ENCODE results near the gene REST.
A peak's percentile ranks its signal among the peaks of the same experiment; 100 is the strongest.
"Not testable (repeated sequence)": the region's sequence is repeated elsewhere in the genome, so short reads cannot be mapped to it uniquely, and the experiment has no call there.

The REST gene, protein sequence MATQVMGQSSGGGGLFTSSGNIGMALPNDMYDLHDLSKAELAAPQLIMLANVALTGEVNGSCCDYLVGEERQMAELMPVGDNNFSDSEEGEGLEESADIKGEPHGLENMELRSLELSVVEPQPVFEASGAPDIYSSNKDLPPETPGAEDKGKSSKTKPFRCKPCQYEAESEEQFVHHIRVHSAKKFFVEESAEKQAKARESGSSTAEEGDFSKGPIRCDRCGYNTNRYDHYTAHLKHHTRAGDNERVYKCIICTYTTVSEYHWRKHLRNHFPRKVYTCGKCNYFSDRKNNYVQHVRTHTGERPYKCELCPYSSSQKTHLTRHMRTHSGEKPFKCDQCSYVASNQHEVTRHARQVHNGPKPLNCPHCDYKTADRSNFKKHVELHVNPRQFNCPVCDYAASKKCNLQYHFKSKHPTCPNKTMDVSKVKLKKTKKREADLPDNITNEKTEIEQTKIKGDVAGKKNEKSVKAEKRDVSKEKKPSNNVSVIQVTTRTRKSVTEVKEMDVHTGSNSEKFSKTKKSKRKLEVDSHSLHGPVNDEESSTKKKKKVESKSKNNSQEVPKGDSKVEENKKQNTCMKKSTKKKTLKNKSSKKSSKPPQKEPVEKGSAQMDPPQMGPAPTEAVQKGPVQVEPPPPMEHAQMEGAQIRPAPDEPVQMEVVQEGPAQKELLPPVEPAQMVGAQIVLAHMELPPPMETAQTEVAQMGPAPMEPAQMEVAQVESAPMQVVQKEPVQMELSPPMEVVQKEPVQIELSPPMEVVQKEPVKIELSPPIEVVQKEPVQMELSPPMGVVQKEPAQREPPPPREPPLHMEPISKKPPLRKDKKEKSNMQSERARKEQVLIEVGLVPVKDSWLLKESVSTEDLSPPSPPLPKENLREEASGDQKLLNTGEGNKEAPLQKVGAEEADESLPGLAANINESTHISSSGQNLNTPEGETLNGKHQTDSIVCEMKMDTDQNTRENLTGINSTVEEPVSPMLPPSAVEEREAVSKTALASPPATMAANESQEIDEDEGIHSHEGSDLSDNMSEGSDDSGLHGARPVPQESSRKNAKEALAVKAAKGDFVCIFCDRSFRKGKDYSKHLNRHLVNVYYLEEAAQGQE

DNA sequence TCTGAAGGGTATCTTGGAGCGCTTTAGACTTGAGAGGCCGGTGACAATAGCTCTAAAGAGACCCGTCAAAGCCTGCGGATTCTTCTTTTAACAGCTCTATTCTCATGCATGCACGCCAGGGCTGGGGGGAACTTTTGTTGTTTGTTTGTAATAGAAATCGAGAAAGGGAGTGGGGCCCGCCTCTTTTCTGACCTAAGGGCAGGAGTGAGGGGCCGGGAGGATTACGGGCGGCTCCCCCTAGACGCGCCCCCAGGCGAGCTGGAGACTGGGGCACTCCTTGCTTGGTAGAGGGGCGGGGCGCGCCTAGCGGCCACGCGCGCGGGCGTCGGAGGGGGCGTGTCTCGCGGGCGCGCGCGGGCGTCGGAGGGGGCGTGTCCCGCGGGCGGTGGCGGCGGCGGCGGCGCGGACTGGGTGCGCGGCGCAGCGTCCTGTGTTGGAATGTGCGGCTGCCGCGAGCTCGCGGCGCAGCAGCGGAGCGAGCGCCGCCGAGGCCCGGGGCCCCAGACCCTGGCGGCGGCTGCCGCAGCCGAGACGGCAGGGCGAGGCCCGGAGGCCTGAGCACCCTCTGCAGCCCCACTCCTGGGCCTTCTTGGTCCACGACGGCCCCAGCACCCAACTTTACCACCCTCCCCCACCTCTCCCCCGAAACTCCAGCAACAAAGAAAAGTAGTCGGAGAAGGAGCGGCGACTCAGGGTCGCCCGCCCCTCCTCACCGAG, at the start of gene REST:
TSS of gene REST (plus strand) at position 412 of the 717 bp plus-strand sequence. CDS start 2,739 bp downstream, outside the sequence.
- DNase-seq (ENCODE audit: low read depth in 2 of 3, low spot score in 1 of 3), result peak; percentile 60 to 73 (median 63)

DNA sequence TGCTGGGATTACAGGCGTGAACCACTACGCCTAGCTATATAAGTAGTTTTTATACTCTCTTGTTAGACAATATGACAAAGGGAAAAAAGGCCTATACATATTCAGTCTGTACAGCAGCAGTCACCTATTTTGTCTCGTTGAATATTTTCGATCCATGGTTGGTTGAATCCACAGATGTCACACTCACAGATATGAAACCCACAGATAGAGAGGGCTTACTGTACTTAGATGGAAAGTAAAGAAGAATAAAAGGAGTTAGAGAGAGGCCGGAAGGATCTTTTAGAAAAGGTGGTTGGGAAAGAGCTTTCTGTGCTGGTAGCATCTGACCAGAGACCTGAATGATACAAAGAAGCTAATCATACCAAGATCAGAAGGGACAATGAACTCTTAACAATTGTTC, 47.9 kb upstream of the REST start:
- no peak for DNase-seq (ENCODE audit: low read depth in 2 of 3, low spot score in 1 of 3)

DNA sequence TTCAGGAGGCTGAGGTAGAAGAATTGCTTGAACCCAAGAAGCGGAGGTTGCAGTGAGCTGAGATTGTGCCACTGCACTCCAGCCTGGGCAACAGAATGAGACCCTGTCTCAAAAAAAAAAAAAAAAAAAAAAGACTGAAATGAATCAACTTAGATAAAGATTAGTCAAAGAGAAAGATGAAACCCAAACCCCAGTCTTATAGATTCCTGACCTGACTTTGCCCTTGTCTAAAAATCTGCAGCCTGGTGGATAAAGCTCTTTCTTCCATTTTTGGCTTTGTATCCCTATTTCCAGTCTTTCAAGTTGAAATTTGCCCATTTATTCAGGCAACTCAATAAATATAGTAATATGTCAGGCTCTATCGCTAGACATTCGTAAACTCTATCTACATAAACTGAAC, 46.9 kb upstream of the REST start:
- DNase-seq (ENCODE audit: low read depth in 2 of 3, low spot score in 1 of 3), result no peak

DNA sequence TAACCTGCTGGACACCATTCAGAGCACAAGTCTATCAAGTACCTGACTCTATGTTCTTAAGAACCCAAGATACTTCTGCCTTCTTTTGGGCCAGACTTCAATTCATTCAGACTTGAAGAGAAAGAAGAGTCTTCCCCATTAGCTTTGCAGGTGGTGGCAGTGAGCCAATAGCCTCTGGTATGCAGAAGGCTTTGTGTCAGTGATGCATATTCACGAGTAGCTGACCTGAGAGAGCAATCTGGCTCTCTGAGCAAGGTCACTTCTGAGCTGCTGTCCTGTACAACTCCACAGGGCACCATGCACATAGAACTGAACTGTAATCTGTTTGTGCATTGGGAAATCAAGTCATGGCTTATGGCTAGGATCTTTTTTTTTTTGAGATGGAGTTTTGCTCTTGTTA, 46.3 kb upstream of the REST start:
- DNase-seq (ENCODE audit: low read depth in 2 of 3, low spot score in 1 of 3), result no peak

DNA sequence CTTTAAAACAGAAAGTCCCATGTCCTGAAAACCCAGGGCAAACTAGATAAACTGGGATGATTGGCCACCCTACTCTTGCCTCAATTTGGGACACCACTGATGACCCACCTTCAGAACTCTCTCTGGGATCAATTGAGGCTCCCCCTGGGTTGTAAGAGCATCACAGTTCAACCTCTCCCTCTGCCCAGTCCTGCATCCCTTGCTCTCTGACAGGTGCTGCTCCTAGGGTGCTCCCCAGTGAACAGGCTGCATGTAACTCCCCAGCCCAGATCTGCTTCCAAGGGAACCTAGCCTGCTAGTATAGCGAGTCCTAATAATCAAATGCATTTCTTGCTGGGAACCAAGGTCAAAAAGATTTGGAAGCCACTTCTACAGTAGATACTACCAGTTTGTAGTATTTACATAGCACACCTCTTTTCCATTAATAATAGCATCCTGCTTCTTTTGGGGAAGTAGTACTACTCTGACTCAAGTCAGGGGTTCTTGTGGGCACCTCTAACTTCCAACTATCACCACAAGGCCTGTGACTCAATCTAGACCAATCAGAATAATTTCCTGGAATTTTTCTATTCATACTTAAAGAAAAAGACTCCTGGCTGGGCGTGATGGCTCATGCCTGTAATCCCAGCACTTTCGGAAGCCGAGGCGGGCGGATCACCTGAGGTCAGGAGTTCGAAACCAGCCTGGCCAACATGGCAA, 44.1 kb upstream of the REST start:
- no peak for DNase-seq (ENCODE audit: low read depth in 2 of 3, low spot score in 1 of 3)

DNA sequence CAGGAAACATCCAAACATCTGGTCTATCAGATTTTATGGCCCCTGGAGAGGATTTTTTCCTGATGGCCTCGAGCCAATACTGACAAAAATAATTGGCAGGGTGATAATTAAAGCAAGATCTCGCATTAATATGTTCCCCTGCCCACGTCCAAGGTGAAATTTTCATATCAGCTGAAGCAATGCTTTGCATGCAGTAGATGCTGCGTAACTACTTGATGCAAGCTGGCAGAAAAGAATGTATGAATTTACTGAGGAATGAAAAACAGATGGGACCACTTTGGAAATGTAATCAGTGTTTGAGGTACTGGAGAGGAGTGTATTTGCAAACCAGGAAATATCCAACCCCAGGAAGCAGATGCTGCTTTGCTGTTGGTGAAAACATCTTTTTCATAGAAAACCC, 36.8 kb upstream of the REST start:
- no peak for DNase-seq (ENCODE audit: low read depth in 2 of 3, low spot score in 1 of 3)

DNA sequence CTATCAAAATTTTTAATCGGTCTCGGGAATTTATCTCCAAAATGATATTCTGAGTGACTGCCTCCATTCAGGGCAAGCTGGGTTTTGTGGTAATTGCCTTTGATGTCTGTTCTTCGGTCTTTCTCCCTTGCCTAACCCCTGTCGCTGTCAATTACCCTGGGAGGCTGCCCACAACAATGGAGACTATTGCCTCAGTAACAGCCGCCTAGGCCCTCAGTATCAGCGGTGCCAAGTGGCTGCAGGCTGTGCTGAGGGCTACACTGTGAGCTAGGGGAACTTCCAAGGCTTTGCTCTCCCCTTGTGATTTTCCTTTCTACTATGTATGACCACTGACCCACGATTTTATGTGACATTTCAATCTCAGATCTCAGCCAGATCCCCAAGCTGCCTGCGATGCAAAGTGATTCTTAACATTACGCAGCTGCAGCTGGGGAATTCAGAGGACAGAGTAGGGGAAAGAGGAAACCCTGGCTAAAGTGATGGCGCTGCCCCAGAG, 36.3 kb upstream of the REST start:
- no peak for DNase-seq (ENCODE audit: low read depth in 2 of 3, low spot score in 1 of 3)

DNA sequence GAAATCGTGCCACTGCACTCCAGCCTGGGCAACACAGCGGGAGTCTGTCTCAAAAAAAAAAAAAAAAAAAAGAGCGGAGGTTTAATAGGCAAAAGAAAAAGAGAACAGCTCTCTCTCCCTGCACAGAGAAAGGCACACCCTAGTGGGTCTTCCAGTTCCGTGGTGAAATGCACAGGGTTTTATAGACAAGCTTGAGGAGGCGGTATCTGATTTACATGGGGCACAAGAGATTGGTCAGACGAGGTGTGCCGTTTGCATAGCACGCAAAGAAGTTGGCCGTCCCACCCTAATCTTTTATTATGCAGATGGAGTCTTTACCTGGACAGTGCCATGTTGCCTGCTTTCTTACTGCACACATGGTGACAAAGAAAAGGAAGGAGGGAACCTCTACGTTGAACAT, 33.5 kb upstream of the REST start:
- DNase-seq (ENCODE audit: low read depth in 2 of 3, low spot score in 1 of 3), result no peak

DNA sequence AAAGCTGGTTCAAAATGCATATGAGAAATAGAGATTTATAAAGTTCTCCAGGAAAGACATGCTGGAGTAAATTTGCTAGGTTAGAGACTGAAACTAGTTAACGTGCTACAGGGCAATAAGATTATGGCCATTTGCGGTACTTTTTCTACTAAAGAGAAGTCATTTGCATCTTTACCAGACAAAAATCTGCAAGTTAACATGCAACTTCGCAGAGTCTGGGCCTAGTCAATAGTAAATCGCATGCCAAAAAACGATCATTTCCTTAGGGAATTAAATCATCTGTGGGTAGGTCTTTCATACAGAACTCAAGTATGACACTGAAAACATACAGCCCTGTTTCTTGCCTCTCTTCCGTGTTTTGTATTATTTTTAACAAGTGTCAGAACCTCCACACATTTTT, 32.8 kb upstream of the REST start:
- DNase-seq (ENCODE audit: low read depth in 2 of 3, low spot score in 1 of 3), result no peak

DNA sequence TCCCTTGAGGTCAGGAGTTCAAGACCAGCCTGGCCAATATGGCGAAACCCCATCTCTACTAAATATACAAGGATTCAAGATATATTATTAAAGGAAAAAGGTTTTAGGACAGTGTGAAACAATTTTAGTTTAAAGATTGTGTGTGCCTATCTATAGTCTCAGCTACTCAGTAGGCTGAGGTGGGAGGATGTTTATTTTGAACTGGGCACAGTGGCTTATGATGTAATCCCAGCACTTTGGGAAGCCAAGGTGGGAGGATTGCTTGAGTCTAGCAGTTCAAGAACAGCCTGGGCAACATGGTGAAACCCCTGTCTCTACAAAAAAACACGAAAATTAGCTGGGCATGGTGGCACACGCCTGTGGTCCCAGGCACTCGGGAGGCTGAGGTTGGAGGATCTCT, 31.4 kb upstream of the REST start:
- no peak for DNase-seq (ENCODE audit: low read depth in 2 of 3, low spot score in 1 of 3)

DNA sequence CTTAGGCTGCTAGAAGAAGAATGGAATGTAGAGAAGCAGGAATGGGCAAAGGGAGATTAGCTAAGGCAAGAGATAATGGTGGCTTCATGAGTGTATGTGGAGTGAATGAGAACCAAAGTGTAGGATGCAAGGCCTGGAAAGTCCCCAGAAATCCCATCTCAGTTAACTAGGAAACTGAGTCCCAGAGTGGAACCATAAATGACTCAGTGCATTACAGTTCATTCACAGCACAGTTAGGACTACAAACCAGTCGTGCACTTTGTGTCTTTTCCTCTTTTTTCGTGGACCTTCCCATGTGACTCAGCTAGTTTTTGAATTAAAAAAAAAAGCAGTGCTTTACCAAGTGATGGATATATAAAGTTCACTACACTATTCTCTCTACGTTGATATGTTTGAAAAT, 27.7 kb upstream of the REST start:
- DNase-seq (ENCODE audit: low read depth in 2 of 3, low spot score in 1 of 3), result no peak

DNA sequence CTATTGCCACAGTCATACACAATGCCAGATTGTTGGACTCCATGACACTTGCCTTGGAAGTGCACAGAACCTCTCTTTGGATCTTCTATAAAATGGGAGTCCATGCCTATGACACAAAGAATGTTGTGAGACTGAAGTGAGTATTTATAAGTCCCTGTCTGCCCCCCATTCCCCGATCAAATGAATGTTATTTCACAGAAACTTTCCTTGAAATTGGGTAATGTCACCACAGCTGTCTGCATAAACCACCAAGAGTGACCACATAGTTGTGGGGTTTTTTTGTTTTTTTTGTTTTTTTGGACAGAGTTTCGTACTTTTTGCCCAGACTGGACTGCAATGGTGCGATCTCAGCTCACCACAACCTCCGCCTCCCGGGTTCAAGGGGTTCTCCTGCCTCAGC, 27.1 kb upstream of the REST start:
- no peak for DNase-seq (ENCODE audit: low read depth in 2 of 3, low spot score in 1 of 3)

DNA sequence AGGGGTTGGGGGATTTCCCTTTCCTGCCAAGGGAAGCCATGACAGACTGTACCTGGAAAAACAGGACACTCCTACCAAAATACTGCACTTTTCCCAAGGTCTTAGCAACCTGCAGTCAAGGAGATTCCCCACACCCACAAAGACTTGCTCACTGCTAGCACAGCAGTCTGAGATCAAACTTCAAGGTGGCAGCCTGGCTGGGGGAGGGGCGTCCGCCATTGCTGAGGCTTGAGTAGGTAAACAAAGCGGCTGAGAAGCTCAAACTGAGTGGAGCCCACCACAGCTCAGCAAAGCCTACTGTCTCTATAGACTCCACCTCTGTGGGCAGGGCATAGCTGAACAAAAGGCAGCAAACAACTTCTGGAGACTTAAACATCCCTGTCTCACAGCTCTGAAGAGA, 23.2 kb upstream of the REST start:
- DNase-seq (ENCODE audit: low read depth in 2 of 3, low spot score in 1 of 3), result not testable (repeated sequence)

DNA sequence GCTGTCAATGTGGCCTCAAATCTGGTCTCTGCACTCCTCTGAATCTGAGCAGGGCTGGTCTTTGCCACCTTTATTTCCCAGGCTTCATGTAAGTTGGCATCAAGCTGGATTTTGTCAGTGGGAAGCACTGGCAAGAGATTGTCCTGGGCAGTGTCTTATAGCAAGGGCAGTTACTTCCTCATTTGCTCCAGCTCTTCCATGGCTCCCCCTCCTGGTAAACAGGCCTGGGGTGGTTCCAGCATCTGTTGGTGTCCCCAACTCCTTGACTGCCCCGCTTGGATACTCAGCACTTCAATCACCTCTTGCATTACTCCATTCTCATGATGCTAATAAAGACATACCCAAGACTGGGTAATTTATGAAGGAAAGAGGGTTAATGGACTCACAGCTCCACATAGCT, 15.0 kb upstream of the REST start:
- no peak for DNase-seq (ENCODE audit: low read depth in 2 of 3, low spot score in 1 of 3)

DNA sequence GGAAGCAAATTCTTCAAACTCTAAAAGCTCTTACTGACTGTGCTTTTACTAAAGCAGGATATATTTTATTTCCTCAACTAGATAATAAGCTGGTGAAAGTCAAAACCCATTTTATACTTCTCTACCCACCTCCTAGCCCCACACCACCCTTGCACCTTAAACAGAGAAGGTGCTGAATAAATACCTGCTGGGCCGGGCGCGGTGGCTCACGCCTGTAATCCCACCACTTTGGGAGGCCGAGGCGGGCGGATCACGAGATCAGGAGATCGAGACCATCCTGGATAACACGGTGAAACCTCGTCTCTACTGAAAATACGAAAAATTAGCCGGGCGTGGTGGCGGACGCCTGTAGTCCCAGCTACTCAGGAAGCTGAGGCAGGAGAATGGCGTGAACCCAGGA, 9.9 kb upstream of the REST start:
- not testable (repeated sequence) for DNase-seq (ENCODE audit: low read depth in 2 of 3, low spot score in 1 of 3)

DNA sequence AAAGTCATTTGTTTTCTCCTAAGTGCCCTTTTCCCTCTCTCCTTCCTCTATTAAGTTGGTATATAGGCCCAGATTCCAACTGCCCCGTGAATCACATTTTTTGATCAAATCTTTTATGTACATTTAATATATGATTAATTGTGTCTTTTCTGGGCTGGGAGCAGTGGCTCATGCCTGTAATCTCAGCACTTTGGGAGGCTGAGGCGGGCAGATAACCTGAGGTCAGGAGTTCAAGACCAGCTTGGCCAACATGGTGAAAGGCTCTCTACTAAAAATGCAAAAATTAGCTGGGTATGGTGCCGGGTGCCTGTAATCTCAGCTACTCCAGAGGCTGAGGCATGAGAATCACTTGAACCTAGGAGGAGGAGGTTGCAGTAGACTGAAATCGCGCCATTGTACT, 7.5 kb upstream of the REST start:
- DNase-seq (ENCODE audit: low read depth in 2 of 3, low spot score in 1 of 3), result not testable (repeated sequence)

DNA sequence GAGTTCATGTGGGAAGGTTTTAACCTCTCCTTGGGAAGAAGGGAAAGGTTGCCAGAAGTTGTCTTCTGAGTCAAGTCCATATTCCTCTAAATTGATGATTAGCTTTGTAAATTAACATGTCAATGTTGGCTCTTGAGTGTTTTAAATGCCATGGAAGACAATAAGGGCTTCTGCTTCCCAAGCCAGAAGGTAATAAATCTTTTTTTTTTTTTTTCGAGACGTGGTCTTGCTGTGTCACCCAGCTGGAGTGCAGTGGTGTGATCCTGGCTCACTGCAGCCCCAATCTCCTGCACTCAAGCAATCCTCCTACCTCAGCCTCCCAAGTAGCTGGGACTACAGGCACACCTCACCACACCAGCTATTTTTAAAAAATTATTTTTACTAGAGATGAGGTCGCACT, 5.0 kb upstream of the REST start:
- DNase-seq (ENCODE audit: low read depth in 2 of 3, low spot score in 1 of 3), result no peak

DNA sequence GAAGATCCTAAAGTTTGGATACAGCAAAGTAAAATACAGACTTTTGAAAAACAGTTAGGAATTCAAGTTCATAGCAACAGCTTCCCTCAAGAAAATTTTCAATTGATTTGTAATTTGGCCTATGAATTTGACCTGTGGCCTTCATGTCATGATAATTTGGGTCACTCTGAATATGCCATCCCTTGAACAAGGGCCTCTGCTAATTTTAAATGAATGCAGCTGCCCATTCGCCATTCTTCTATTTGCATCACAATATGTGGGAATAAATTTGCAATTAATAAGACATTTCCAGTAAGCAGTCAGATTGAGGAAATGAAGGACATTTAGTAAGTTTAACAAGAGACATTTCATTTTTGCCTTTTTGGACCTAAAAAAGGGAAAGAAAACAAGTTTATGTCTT, 1.9 kb upstream of the REST start:
- DNase-seq (ENCODE audit: low read depth in 2 of 3, low spot score in 1 of 3), result no peak

DNA sequence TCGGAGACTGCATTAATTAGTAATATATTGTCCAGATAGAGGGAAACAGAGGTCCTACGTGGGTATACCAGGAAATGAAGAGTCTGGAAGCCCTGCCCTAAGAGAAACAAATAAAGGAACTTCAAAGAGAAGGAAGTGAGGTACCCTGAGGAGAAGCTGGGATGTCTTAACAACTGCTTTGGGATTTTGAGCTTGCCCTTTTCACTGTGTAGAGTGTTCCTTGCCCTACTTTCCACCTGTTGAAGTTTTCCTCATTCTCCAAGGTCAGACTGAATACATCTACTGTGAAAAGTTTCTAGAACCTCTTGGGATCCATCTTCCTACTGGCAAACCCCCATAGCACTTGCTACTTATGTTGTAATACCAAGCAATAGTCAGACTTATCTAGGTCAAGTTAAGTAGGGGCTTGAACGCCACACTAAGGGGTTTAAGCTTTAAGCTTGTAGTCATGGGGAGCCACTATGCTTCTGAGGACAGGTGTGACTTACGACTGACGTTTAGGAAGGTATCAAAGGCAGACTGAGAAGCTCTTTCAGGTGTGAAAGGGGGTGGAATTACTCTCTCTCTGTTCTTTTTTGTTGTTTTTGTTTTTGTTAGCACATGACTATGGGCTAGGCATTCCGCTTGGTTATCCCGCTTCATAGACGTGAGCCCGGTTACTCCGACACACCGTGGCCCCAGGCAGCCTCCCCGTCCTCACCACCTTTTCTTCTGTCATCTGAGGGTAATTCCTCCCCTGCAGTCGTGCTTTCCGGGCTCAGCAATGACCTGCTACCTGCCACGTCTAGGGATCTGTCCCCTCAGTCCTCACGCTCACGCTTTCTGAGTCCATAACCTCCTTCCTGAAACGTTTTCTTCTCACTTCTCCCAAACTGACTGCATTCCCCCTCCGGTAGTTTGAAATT, 959 bp upstream of the REST start:
- peak in 1 of 3 donors; percentile 7 for DNase-seq (ENCODE audit: low read depth in 2 of 3, low spot score in 1 of 3)

All from stimulated activated CD4-positive, alpha-beta T cell treated with anti-CD3 and anti-CD28 coated beads, Interleukin-12 subunit alpha, Interleukin-12 subunit beta, amount 100 ng/mL, for 48 hours (primary cell).